HG03469 (cell line): ENCODE data around the gene FKBP8.

Experiments
- ATAC-seq: cut with Tn5 transposase; IDR thresholded peaks from one replicate; pipeline ENCODE4 v1.9.1; 2021; ENCODE audit warnings: mild to moderate bottlenecking, moderate library complexity, moderate number of reproducible peaks; ENCODE audit not compliant: unreplicated experiment

The FKBP8 gene

GRCh38 chr19:18487576-18488402 lies 55.6 kb downstream of the FKBP8 start:
- no peak for ATAC-seq

GRCh38 chr19:18486746-18487145 lies 56.6 kb downstream of the FKBP8 start:
- no peak for ATAC-seq

- ATAC-seq: no peak
Measured at GRCh38 chr19:18484992-18485391, 58.4 kb downstream of the FKBP8 start.

GRCh38 chr19:18483119-18483890 lies 60.1 kb downstream of the FKBP8 start:
- ATAC-seq: no peak
